HG02623 (cell line): ENCODE measurements around the gene NXPH4.

Experiments
- ATAC-seq: cut with Tn5 transposase; IDR thresholded peaks from one replicate; pipeline ENCODE4 v1.9.1; 2021; ENCODE audit warnings: moderate library complexity; ENCODE audit not compliant: unreplicated experiment

NXPH4 gene

GRCh38 chr12:57182918-57183575 is 33.5 kb upstream of the NXPH4 start:
- ATAC-seq = peak; percentile 82

DNA sequence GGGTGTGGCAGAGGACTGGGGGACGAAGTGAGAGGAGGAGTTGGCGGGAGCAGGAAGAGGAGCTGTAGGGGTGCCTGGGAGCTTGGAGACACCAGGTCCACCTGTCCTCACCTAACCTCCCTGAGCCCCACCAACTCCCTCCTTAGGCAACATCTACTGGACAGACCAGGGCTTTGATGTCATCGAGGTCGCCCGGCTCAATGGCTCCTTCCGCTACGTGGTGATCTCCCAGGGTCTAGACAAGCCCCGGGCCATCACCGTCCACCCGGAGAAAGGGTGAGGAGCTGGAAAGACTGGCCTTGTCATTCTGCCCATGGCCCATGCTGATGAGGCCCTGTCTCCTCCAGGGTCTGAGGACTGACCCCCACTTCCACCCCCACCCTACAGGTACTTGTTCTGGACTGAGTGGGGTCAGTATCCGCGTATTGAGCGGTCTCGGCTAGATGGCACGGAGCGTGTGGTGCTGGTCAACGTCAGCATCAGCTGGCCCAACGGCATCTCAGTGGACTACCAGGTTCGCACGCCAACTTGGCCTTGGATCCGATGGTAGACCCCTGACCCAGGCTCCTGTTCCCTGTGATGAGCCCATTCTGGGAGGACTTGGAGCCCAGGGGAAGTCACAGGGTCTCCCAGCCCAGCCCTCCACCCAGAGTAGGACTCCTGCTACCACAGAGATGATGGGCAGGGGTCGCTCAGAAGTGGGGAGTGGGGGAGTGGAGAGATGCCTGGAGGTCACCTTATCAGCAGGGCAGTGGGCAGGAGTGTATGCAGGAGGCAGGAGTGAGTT is 32.5 kb upstream of the NXPH4 start:
- ATAC-seq = no peak

DNA sequence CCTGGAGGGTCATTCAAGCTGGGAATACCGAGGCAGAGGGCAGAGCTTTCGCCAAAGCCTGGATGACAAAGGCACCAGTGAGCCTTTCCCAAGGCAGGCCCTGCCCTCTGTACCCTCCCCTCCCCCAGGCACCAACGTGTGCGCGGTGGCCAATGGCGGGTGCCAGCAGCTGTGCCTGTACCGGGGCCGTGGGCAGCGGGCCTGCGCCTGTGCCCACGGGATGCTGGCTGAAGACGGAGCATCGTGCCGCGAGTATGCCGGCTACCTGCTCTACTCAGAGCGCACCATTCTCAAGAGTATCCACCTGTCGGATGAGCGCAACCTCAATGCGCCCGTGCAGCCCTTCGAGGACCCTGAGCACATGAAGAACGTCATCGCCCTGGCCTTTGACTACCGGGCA is 31.2 kb upstream of the NXPH4 start:
- no peak for ATAC-seq

GRCh38 chr12:57185906-57186508 is 30.6 kb upstream of the NXPH4 start:
- ATAC-seq = no peak

GRCh38 chr12:57187222-57188089 is 29.1 kb upstream of the NXPH4 start:
- no peak for ATAC-seq

GRCh38 chr12:57188090-57188425 is 28.5 kb upstream of the NXPH4 start:
- ATAC-seq = no peak

DNA sequence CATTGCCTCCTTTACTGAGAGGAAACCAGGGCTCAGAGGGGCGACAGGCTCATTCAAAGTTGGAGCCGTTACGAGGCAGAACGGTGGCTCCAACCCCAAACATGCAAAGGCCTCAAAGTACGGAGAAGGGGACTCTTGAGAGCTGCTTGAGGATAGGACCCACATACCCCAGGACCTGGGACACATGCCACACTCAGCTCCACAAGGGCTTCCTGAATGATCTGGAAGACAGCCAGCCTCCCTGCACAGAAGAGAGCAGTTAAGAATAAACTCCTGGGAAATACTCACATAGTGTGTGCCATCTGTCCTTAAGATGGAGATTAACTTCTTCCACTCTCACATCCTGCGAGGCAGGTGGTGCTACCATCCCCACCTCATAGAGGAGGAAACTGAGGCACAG is 26.6 kb upstream of the NXPH4 start:
- no peak for ATAC-seq

GRCh38 chr12:57190821-57191220 is 25.8 kb upstream of the NXPH4 start:
- no peak for ATAC-seq

DNA sequence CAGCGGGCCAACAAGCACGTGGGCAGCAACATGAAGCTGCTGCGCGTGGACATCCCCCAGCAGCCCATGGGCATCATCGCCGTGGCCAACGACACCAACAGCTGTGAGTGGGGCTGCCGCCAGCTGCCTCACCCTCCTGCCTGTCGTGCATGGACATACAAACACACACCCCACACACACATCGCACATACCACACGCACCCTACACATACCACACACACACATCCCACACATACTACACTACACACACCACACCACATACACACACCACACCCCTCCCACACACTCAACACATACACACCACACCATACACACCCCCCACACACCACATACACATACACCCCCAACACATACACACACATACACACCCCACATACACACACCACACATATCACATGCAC is 25.2 kb upstream of the NXPH4 start:
- no peak for ATAC-seq

- no peak for ATAC-seq
Observed at GRCh38 chr12:57192920-57193319, 23.7 kb upstream of the NXPH4 start.

- ATAC-seq = no peak
Observed at GRCh38 chr12:57193706-57194245, 22.8 kb upstream of the NXPH4 start.

GRCh38 chr12:57194253-57194652 is 22.3 kb upstream of the NXPH4 start:
- ATAC-seq = no peak

DNA sequence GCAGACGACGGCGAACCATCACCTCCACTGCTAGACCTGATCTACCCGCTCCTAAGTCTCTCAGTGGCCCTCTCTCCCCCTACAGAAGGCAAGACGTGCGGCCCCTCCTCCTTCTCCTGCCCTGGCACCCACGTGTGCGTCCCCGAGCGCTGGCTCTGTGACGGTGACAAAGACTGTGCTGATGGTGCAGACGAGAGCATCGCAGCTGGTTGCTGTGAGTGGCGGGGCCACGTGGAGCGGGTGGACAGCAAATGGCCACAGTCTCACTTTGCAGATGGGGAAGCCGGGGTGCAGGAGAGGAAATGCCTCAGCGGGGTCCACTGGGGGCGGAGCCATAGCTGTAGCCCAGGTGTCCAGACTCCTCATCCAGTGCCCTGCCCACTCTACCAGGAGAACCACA is 21.4 kb upstream of the NXPH4 start:
- no peak for ATAC-seq

- ATAC-seq = no peak
Observed at GRCh38 chr12:57195611-57196371, 20.8 kb upstream of the NXPH4 start.

DNA sequence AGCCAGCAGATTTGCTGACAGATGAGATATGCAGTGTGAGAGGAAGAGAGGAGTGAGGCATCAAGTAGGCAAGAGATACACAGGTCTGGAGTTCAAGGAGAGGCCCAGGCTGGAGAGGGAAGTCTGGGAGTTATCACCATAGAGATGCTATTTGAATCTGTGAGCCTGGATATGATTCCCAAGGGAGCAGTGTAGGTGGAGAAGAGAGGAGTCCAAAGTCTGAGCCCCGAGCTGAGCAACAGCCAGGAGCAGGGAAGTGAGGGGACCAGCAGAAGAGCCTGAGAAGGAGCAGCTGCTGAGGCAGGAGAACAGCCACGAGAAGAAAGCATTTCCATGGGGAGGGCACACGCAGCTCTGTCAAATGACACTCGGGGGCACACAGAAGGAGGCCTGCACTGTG is 20.2 kb upstream of the NXPH4 start:
- ATAC-seq = no peak

DNA sequence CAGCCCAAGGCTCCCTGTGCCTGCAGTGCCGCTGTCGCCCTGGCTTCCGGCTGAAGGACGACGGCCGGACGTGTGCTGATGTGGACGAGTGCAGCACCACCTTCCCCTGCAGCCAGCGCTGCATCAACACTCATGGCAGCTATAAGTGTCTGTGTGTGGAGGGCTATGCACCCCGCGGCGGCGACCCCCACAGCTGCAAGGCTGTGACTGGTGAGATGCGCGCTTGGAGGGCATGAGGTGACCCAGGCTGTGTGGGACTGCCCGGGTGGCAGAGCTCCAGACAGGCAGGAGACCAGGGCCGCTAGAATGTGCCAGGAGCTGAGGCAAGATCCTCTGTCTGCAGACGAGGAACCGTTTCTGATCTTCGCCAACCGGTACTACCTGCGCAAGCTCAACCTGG is 19.6 kb upstream of the NXPH4 start:
- ATAC-seq = no peak

- ATAC-seq = no peak
Observed at GRCh38 chr12:57198329-57198728, 18.3 kb upstream of the NXPH4 start.

GRCh38 chr12:57199191-57199590 is 17.4 kb upstream of the NXPH4 start:
- no peak for ATAC-seq

DNA sequence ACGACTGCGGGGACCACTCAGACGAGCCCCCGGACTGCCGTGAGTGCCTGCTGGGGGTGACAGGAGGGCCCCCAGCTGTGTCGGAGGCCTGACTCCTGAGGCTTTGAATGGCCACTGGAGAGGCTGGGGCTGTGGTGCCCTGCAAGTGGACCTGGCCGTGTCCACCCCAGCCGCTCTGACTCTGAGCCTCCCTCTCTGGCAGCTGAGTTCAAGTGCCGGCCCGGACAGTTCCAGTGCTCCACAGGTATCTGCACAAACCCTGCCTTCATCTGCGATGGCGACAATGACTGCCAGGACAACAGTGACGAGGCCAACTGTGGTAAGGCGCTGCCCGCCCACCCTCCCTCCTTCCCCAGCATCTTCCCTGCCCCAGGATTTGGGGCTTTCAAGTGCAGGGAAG is 16.1 kb upstream of the NXPH4 start:
- no peak for ATAC-seq

DNA sequence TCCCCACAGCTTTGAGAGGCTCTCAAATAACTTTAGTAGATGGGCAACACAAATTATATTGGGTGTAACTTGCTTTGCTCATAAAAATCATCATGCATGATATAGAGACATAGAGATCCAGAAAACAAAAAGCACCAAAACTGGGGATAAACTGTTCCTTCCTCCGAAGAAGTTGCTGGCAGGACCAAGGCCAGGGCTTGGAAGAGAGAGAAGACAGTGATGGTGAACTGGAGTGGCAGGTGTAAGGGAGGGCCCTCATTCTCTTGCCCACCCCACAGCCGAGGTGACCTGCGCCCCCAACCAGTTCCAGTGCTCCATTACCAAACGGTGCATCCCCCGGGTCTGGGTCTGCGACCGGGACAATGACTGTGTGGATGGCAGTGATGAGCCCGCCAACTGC is 15.4 kb upstream of the NXPH4 start:
- no peak for ATAC-seq
